Peyer's patch (tissue), 4 donors: ENCODE results near the gene GAS7.

ENCODE experiments used
- CTCF ChIP-seq, 6 experiments: fragments of 450-650 bp in 4 of 6; fragments of 200-600 bp in 2 of 6; sonication (generic) in 1 of 6; IDR thresholded peaks; one replicate each; pipeline ENCODE4 v1.5.1; 2017 to 2019; ENCODE audit warnings: antibody characterized with exemption in 6 of 6, mild to moderate bottlenecking in 3 of 6, moderate library complexity in 1 of 6
- POLR2A ChIP-seq, 2 donors: fragments of 450-650 bp; IDR thresholded peaks; one replicate each; pipeline ENCODE4 v1.5.1; 2017; ENCODE audit warnings: antibody characterized with exemption in 2 of 2, mild to moderate bottlenecking in 2 of 2, moderate library complexity in 2 of 2

GRCh38 chr17:10173913-10174312, 24.5 kb downstream of the GAS7 start:
- TF ChIP-seq CTCF (IDR thresholded peaks at IDR 0.05) (no peak), POLR2A (IDR thresholded peaks at IDR 0.05) (no peak)
